HepG2 (cell line): ENCODE data around the gene TTC6. TPM values are rescaled to one million over a fixed set of nuclear protein-coding genes. Genes with fewer than 3 reads are reported as not detected.

Experiments used
- FUBP1 ChIP-seq: sonication (generic); formaldehyde crosslinking; IDR thresholded peaks from 2 replicates; pipeline ENCODE4 v1.5.1; 2020; ENCODE audit warnings: missing genetic modification reagents, mild to moderate bottlenecking, borderline replicate concordance
- GRHL1 ChIP-seq: sonication (generic); formaldehyde crosslinking; conservative IDR thresholded peaks from 2 replicates; pipeline ENCODE4 v1.8.0; 2022; ENCODE audit warnings: missing genetic modification reagents
- HIC2 ChIP-seq: sonication (generic); formaldehyde crosslinking; IDR thresholded peaks from 2 replicates; pipeline ENCODE4 v1.9.0; 2022; ENCODE audit warnings: low read depth, missing genetic modification reagents
- HIVEP1 ChIP-seq: sonication (generic); formaldehyde crosslinking; IDR thresholded peaks from 2 replicates; pipeline ENCODE4 v1.4.0; 2020; ENCODE audit warnings: mild to moderate bottlenecking, missing genetic modification reagents
- HNRNPL ChIP-seq: fragments of 200-400 bp; formaldehyde crosslinking; IDR thresholded peaks from 2 replicates; pipeline ENCODE4 v1.6.1; 2017; ENCODE audit warnings: mild to moderate bottlenecking, low read depth, low read length
- MAFG ChIP-seq: sonication (generic); formaldehyde crosslinking; IDR thresholded peaks from 2 replicates; pipeline ENCODE4 v1.5.1; 2020; ENCODE audit warnings: mild to moderate bottlenecking, missing genetic modification reagents
- MAZ ChIP-seq, 2 experiments: sonication (generic) in 1 of 2; formaldehyde crosslinking in 1 of 2; IDR thresholded peaks; 2 replicates each; pipeline versions ENCODE4 v1.5.0 to v1.6.1; 2012 to 2020; ENCODE audit warnings: low read depth in 2 of 2, mild to moderate bottlenecking in 2 of 2, borderline replicate concordance in 1 of 2, improper control_type of control experiment in 1 of 2, low read length in 1 of 2, missing genetic modification reagents in 1 of 2, moderate library complexity in 1 of 2
- NFKBIZ ChIP-seq: IDR thresholded peaks from 2 replicates; pipeline ENCODE4 v1.6.1; 2018; ENCODE audit warnings: missing genetic modification reagents, missing compliant biosample characterization
- RXRA ChIP-seq: sonication (generic); formaldehyde crosslinking; IDR thresholded peaks from 2 replicates; pipeline ENCODE4 v1.5.1; 2020; ENCODE audit warnings: missing genetic modification reagents
- SMARCC2 ChIP-seq: fragments of 450-650 bp; IDR thresholded peaks from 2 replicates; pipeline ENCODE4 v1.6.1; 2017; ENCODE audit warnings: antibody characterized with exemption, mild to moderate bottlenecking
- ZBTB3 ChIP-seq: sonication (generic); formaldehyde crosslinking; IDR thresholded peaks from 2 replicates; pipeline ENCODE4 v1.4.0; 2020; ENCODE audit warnings: low read depth, mild to moderate bottlenecking, moderate library complexity, missing genetic modification reagents, borderline replicate concordance
- ZFYVE20 ChIP-seq: sonication (generic); formaldehyde crosslinking; IDR thresholded peaks from 2 replicates; pipeline ENCODE4 v1.8.0; 2023; ENCODE audit warnings: low read depth, mild to moderate bottlenecking, moderate library complexity, missing genetic modification reagents, borderline replicate concordance
- ZSCAN20 ChIP-seq: sonication (generic); formaldehyde crosslinking; IDR thresholded peaks from 2 replicates; pipeline ENCODE4 v1.4.0; 2020; ENCODE audit warnings: missing genetic modification reagents, mild to moderate bottlenecking, borderline replicate concordance
- polyA plus RNA-seq, 8 experiments: library from polyadenylated mRNA; depleted of rRNA in 3 of 8; stranded (reverse) in 7 of 8; unstranded in 1 of 8; fragments of >200 nt; fragmentation: Illumina TruSeq in 4 of 8; extraction: Trizol in 4 of 8; gene quantifications; 2 replicates each; pipeline versions ENCODE4 v1.2.1 to v1.2.3, GENCODE V29; 2011 to 2016; ENCODE audit warnings: low read depth in 4 of 8, missing spikeins in 1 of 8, mixed read lengths in 1 of 8; ENCODE audit not compliant: insufficient read depth in 1 of 8
- total RNA-seq, 5 experiments: library from RNA; depleted of rRNA; stranded (reverse); fragments of >200 nt; fragmentation: Illumina TruSeq; extraction: Trizol; gene quantifications; 2 replicates each; pipeline ENCODE4 v1.2.3, GENCODE V29; 2016; ENCODE audit warnings: low read depth in 1 of 5
- TF ChIP-seq, protein P1 (sequence below), 2 experiments: sonication (generic) in 1 of 2; formaldehyde crosslinking in 1 of 2; IDR thresholded peaks; 2 replicates each; pipeline versions ENCODE4 v1.4.0 to v1.6.1; 2018 to 2020; ENCODE audit warnings: missing genetic modification reagents in 2 of 2, borderline replicate concordance in 1 of 2, low read depth in 1 of 2, mild to moderate bottlenecking in 1 of 2, missing biosample characterization in 1 of 2
- TF ChIP-seq, protein P2 (sequence below), 2 experiments: sonication (generic) in 1 of 2; formaldehyde crosslinking in 1 of 2; IDR thresholded peaks; 2 replicates each; pipeline versions ENCODE4 v1.5.1 to v1.6.1; 2011 to 2020; ENCODE audit warnings: borderline replicate concordance in 1 of 2, low read depth in 1 of 2, low read length in 1 of 2, mild to moderate bottlenecking in 1 of 2, missing genetic modification reagents in 1 of 2, moderate library complexity in 1 of 2
- TF ChIP-seq, protein P3 (sequence below): sonication (generic); formaldehyde crosslinking; IDR thresholded peaks from 2 replicates; pipeline ENCODE4 v1.5.1; 2020; ENCODE audit warnings: missing genetic modification reagents, mild to moderate bottlenecking, borderline replicate concordance

TTC6 gene
- total and polyA plus RNA-seq, 2 of the 13 experiments (the other 11 are each of a cell fraction or from before 2014, with no cell fraction given) = 9.3 to 27.4 TPM

- 0 out of 2 replicates have a peak, but pooled peaks have one; percentile 52 for TF ChIP-seq FUBP1 (CRISPR knock-in tag)
- TF ChIP-seq ZSCAN20 (CRISPR knock-in tag) = no peak
- TF ChIP-seq SMARCC2 = no peak
- TF ChIP-seq, protein P1, sequence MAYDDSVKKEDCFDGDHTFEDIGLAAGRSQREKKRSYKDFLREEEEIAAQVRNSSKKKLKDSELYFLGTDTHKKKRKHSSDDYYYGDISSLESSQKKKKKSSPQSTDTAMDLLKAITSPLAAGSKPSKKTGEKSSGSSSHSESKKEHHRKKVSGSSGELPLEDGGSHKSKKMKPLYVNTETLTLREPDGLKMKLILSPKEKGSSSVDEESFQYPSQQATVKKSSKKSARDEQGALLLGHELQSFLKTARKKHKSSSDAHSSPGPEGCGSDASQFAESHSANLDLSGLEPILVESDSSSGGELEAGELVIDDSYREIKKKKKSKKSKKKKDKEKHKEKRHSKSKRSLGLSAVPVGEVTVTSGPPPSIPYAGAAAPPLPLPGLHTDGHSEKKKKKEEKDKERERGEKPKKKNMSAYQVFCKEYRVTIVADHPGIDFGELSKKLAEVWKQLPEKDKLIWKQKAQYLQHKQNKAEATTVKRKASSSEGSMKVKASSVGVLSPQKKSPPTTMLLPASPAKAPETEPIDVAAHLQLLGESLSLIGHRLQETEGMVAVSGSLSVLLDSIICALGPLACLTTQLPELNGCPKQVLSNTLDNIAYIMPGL (CRISPR knock-in tag; IDR thresholded peaks at IDR 0.05; ENCODE audit: borderline replicate concordance in 1 of 2, low read depth in 1 of 2) = 0 out of 4 replicates have a peak, but pooled peaks of 1 of the 2 experiments have one; percentile 39
- TF ChIP-seq HIVEP1 = no peak
- TF ChIP-seq NFKBIZ (CRISPR knock-in tag) = no peak
- TF ChIP-seq MAZ (IDR thresholded peaks at IDR 0.05; ENCODE audit: borderline replicate concordance, low read depth, low read length) = no peak
- no peak for TF ChIP-seq MAZ (CRISPR knock-in tag; IDR thresholded peaks at IDR 0.05; ENCODE audit: low read depth)
- TF ChIP-seq, protein P2, sequence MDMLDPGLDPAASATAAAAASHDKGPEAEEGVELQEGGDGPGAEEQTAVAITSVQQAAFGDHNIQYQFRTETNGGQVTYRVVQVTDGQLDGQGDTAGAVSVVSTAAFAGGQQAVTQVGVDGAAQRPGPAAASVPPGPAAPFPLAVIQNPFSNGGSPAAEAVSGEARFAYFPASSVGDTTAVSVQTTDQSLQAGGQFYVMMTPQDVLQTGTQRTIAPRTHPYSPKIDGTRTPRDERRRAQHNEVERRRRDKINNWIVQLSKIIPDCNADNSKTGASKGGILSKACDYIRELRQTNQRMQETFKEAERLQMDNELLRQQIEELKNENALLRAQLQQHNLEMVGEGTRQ (IDR thresholded peaks at IDR 0.05; ENCODE audit: low read depth, low read length) = no peak
- TF ChIP-seq, protein P2 (CRISPR knock-in tag; IDR thresholded peaks at IDR 0.05; ENCODE audit: borderline replicate concordance) = no peak
- TF ChIP-seq HIC2 = no peak
- TF ChIP-seq ZBTB3 (CRISPR knock-in tag) = 0 out of 2 replicates have a peak, but pooled peaks have one; percentile 27
- TF ChIP-seq GRHL1 (CRISPR knock-in tag) = no peak
- TF ChIP-seq HNRNPL = no peak
- no peak for TF ChIP-seq MAFG (CRISPR knock-in tag)
- TF ChIP-seq ZFYVE20 (CRISPR knock-in tag) = no peak
- no peak for TF ChIP-seq RXRA
- TF ChIP-seq, protein P3, sequence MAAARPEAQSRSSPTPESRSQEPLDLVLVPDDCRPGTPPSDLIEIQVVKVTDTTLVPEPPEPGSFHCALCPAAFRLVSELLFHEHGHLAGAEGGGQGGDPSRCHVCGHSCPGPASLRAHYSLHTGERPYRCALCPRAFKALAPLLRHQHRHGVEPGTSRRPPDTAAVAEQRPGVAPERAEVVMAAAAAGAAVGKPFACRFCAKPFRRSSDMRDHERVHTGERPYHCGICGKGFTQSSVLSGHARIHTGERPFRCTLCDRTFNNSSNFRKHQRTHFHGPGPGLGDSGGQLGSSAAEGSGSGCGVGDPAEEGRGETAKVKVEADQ (CRISPR knock-in tag) = peak; percentile 70; the same call in 1 of the 2 replicates
These were observed 22.5 kb downstream of the TTC6 start (continued) for GRCh38 chr14:37617864-37618365.
